Liver (tissue), 3 donors: ENCODE results near the gene CRYL1.

Source experiments
- ATF3 ChIP-seq: IDR thresholded peaks from 2 replicates; pipeline ENCODE4 v1.6.1; 2016; ENCODE audit warnings: antibody characterized with exemption
- CTCF ChIP-seq: fragments of 150-350 bp; IDR thresholded peaks from 2 replicates; pipeline ENCODE4 v1.5.1; 2017; ENCODE audit warnings: improper control_type of control experiment, low read depth, low read length; ENCODE audit not compliant: missing input control
- MAX ChIP-seq: IDR thresholded peaks from 2 replicates; pipeline ENCODE4 v1.6.1; 2016; ENCODE audit warnings: antibody characterized with exemption
- REST ChIP-seq: IDR thresholded peaks from 2 replicates; pipeline ENCODE4 v1.6.1; 2016; ENCODE audit warnings: antibody characterized with exemption, mild to moderate bottlenecking
- RXRA ChIP-seq, 2 donors: IDR thresholded peaks; 2 replicates each; pipeline ENCODE4 v1.6.1; 2017 to 2018; ENCODE audit warnings: antibody characterized with exemption in 2 of 2, mild to moderate bottlenecking in 1 of 2
- ZBTB33 ChIP-seq: IDR thresholded peaks from 2 replicates; pipeline ENCODE4 v1.6.1; 2016; ENCODE audit warnings: antibody characterized with exemption
- donor health status: healthy.
- donor health status: healthy.

GRCh38 chr13:20550799-20551198 lies 25.1 kb upstream of the CRYL1 start:
- TF ChIP-seq ATF3 (no peak), CTCF (no peak), ZBTB33 (no peak), REST (no peak), MAX (no peak), RXRA (IDR thresholded peaks at IDR 0.05) (peak in 1 of 2 donors; percentile 17)
